Spinal cord (tissue), 10 donors: Measurements from ENCODE around the gene NEGR1. TPM values are rescaled to one million over a fixed set of nuclear protein-coding genes. Genes with fewer than 3 reads are reported as not detected.
A peak's percentile ranks its signal among the peaks of the same experiment; 100 is the strongest.

Experiments
- DNase-seq, 6 donors: peaks; one replicate each; pipeline versions ENCODE4 v3.0.0 to v3.0.0-alpha.2; 2013 to 2015; ENCODE audit warnings: low spot score in 6 of 6, low read depth in 4 of 6
- H3K27ac ChIP-seq: one replicate; pipeline ENCODE4 v1.5.1; 2013; ENCODE audit warnings: low read depth, low read length, control low read depth
- H3K27me3 ChIP-seq: one replicate; pipeline ENCODE4 v1.6.1; 2013; ENCODE audit warnings: low read length; ENCODE audit not compliant: control insufficient read depth, insufficient read depth
- H3K36me3 ChIP-seq: one replicate; pipeline ENCODE4 v1.6.1; 2013; ENCODE audit warnings: low read length; ENCODE audit not compliant: control insufficient read depth, insufficient read depth
- H3K4me1 ChIP-seq: one replicate; pipeline ENCODE4 v1.6.1; 2013; ENCODE audit warnings: low read length; ENCODE audit not compliant: control insufficient read depth, insufficient read depth
- H3K4me3 ChIP-seq: one replicate; pipeline ENCODE4 v1.5.1; 2013; ENCODE audit warnings: low read depth, low read length, control low read depth
- H3K9me3 ChIP-seq: one replicate; pipeline ENCODE4 v1.6.1; 2013; ENCODE audit warnings: low read length; ENCODE audit not compliant: control insufficient read depth, insufficient read depth
- WGBS: methylation state at CpG from one replicate; pipeline ENCODE4 v1.1.5; 2013; ENCODE audit warnings: missing lambda C conversion rate; ENCODE audit not compliant: insufficient coverage; 5-methylcytosine and 5-hydroxymethylcytosine counted together
- polyA plus RNA-seq, 2 donors: library from polyadenylated mRNA; unstranded; fragments of 120-200 nt; gene quantifications; one replicate each; pipeline ENCODE4 v1.2.1, GENCODE V29; 2013; ENCODE audit not compliant: insufficient read length in 2 of 2
- total RNA-seq, 2 donors: library from RNA; depleted of rRNA in 1 of 2; stranded (reverse); fragments of 120-200 nt in 1 of 2; fragments of >200 nt in 1 of 2; gene quantifications; one replicate each; pipeline versions ENCODE4 v1.2.3 to v1.2.4, GENCODE V29; 2013 to 2014
- donor health status: healthy.

NEGR1 gene
- total and polyA plus RNA-seq, 4 donors: 21.4 to 88.6 (median 72.8) TPM

GRCh38 chr1:71618766-71619530, 663.4 kb downstream of the NEGR1 start:
- Histone ChIP-seq H3K4me1 (no peaks in the 10 kb centered on the region), H3K27me3 (no peaks in the 10 kb centered on the region), H3K9me3 (no peaks in the 10 kb centered on the region), H3K4me3 (no peak overlapping the region), H3K27ac (no peak overlapping the region), H3K36me3 (no peaks in the 10 kb centered on the region)
- DNase-seq: no peak
- no CpG with 5 or more reads among the region's 3 CpGs for WGBS

- Histone ChIP-seq H3K9me3 (no peaks in the 10 kb centered on the region), H3K36me3 (no peaks in the 10 kb centered on the region), H3K27me3 (no peaks in the 10 kb centered on the region), H3K4me1 (no peaks in the 10 kb centered on the region), H3K4me3 (no peak overlapping the region), H3K27ac (no peak overlapping the region)
- no peak for DNase-seq
- 88% methylated on average over 3 of the region's 4 CpGs for WGBS
Observed at GRCh38 chr1:71618191-71618590, 664.1 kb downstream of the NEGR1 start.

- no peak overlapping the region for H3K4me3 ChIP-seq
- DNase-seq: no peak
- H3K36me3 ChIP-seq: no peaks in the 10 kb centered on the region
- H3K4me1 ChIP-seq: no peaks in the 10 kb centered on the region
- no peaks in the 10 kb centered on the region for H3K9me3 ChIP-seq
- no CpG with 5 or more reads among the region's 1 CpG for WGBS
- H3K27me3 ChIP-seq: no peaks in the 10 kb centered on the region
- H3K27ac ChIP-seq: no peak overlapping the region
Observed at GRCh38 chr1:71610476-71610875, 671.9 kb downstream of the NEGR1 start.

- H3K4me1 ChIP-seq: no peaks in the 10 kb centered on the region
- DNase-seq: no peak
- H3K36me3 ChIP-seq: no peaks in the 10 kb centered on the region
- no peaks in the 10 kb centered on the region for H3K27me3 ChIP-seq
- H3K4me3 ChIP-seq: no peak overlapping the region
- no peaks in the 10 kb centered on the region for H3K9me3 ChIP-seq
- no CpG with 5 or more reads among the region's 3 CpGs for whole genome bisulfite sequencing
- no peak overlapping the region for H3K27ac ChIP-seq
Observed at GRCh38 chr1:71603044-71603776, 679.1 kb downstream of the NEGR1 start.

GRCh38 chr1:71600023-71600422, 682.3 kb downstream of the NEGR1 start:
- Histone ChIP-seq H3K27me3 (no peaks in the 10 kb centered on the region), H3K27ac (no peak overlapping the region), H3K4me1 (no peaks in the 10 kb centered on the region), H3K4me3 (no peak overlapping the region), H3K9me3 (no peaks in the 10 kb centered on the region), H3K36me3 (no peaks in the 10 kb centered on the region)
- no CpG with 5 or more reads among the region's 2 CpGs for WGBS
- no peak for DNase-seq

GRCh38 chr1:71599306-71599705, 683.0 kb downstream of the NEGR1 start:
- H3K9me3 ChIP-seq: no peaks in the 10 kb centered on the region
- no peak overlapping the region for H3K27ac ChIP-seq
- peak in 1 of 6 donors; percentile 66 for DNase-seq
- H3K36me3 ChIP-seq: no peaks in the 10 kb centered on the region
- no CpG with 5 or more reads among the region's 1 CpG for WGBS
- H3K4me1 ChIP-seq: no peaks in the 10 kb centered on the region
- no peaks in the 10 kb centered on the region for H3K27me3 ChIP-seq
- H3K4me3 ChIP-seq: no peak overlapping the region

- no peaks in the 10 kb centered on the region for H3K4me1 ChIP-seq
- no peak overlapping the region for H3K27ac ChIP-seq
- DNase-seq: no peak
Observed at GRCh38 chr1:71593523-71593922, 688.8 kb downstream of the NEGR1 start.

GRCh38 chr1:71592646-71593274, 689.6 kb downstream of the NEGR1 start:
- Histone ChIP-seq H3K27me3 (no peaks in the 10 kb centered on the region), H3K36me3 (no peaks in the 10 kb centered on the region), H3K4me3 (no peak overlapping the region), H3K27ac (no peak overlapping the region), H3K9me3 (no peaks in the 10 kb centered on the region), H3K4me1 (no peaks in the 10 kb centered on the region)
- WGBS: 74% methylated on average over 6 of the region's 9 CpGs
- peak in 1 of 6 donors; percentile 39 for DNase-seq

More at GRCh38 chr1:71593523-71593922, 688.8 kb downstream of the NEGR1 start:
- Histone ChIP-seq H3K4me3 (no peak overlapping the region), H3K9me3 (no peaks in the 10 kb centered on the region), H3K36me3 (no peaks in the 10 kb centered on the region), H3K27me3 (no peaks in the 10 kb centered on the region)

GRCh38 chr1:71589005-71589404, 693.3 kb downstream of the NEGR1 start:
- WGBS: 82% methylated on average over 2 of the region's 2 CpGs
- no peak overlapping the region for H3K27ac ChIP-seq
- H3K27me3 ChIP-seq: no peaks in the 10 kb centered on the region
- H3K36me3 ChIP-seq: no peaks in the 10 kb centered on the region
- DNase-seq: no peak
- H3K4me3 ChIP-seq: no peak overlapping the region
- no peaks in the 10 kb centered on the region for H3K9me3 ChIP-seq
- no peaks in the 10 kb centered on the region for H3K4me1 ChIP-seq
